ENCODE measurements around the gene IAH1. TPM values are rescaled to one million over a fixed set of nuclear protein-coding genes. Genes with fewer than 3 reads are reported as not detected.

Gene IAH1
- total RNA-seq, 4 donors from 2014 or later, result 50.3 to 83.7 (median 62.5) TPM

DNA sequence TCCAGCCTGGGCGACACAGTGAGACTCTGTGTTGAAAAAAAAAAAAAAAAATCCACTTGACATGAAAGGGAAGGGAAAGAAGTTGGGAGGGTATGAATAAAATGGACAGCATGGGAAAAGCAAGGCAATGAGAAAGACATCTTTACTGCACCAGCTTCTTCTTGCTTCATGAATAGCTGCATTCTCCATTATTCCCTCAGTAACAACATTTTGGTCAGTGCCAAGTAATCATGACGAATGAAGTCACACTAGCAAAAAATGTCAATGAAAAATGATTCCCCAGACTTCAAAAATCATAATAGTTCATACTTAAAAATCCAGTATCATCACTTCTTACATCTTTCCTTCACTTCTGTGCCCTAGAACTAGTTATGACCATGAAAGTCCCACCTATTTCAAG lies 50.9 kb downstream of the IAH1 start:
- no peak for DNase-seq
- Histone ChIP-seq H3K27ac (no peak overlapping the region), H3K36me3 (peaks cover 14 to 34% of the 10 kb centered on the region in 2 donors), H3K9me3 (no peaks in the 10 kb centered on the region), H3K27me3 (no peaks in the 10 kb centered on the region), H3K4me3 (replicated peaks in 1 of 3) (no peak overlapping the region), H3K4me1 (peaks cover 0 to 6% of the 10 kb centered on the region in 2 donors)
- 93 to 95% methylated on average over 2 of the region's 2 CpGs for WGBS, 2 donors
- TF ChIP-seq, protein P1, sequence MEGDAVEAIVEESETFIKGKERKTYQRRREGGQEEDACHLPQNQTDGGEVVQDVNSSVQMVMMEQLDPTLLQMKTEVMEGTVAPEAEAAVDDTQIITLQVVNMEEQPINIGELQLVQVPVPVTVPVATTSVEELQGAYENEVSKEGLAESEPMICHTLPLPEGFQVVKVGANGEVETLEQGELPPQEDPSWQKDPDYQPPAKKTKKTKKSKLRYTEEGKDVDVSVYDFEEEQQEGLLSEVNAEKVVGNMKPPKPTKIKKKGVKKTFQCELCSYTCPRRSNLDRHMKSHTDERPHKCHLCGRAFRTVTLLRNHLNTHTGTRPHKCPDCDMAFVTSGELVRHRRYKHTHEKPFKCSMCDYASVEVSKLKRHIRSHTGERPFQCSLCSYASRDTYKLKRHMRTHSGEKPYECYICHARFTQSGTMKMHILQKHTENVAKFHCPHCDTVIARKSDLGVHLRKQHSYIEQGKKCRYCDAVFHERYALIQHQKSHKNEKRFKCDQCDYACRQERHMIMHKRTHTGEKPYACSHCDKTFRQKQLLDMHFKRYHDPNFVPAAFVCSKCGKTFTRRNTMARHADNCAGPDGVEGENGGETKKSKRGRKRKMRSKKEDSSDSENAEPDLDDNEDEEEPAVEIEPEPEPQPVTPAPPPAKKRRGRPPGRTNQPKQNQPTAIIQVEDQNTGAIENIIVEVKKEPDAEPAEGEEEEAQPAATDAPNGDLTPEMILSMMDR (IDR thresholded peaks at IDR 0.05), result no peak
- no peak for TF ChIP-seq POLR2A (IDR thresholded peaks at IDR 0.05)
- intact Hi-C loops (cut with DNase I), result no loop called here

DNA sequence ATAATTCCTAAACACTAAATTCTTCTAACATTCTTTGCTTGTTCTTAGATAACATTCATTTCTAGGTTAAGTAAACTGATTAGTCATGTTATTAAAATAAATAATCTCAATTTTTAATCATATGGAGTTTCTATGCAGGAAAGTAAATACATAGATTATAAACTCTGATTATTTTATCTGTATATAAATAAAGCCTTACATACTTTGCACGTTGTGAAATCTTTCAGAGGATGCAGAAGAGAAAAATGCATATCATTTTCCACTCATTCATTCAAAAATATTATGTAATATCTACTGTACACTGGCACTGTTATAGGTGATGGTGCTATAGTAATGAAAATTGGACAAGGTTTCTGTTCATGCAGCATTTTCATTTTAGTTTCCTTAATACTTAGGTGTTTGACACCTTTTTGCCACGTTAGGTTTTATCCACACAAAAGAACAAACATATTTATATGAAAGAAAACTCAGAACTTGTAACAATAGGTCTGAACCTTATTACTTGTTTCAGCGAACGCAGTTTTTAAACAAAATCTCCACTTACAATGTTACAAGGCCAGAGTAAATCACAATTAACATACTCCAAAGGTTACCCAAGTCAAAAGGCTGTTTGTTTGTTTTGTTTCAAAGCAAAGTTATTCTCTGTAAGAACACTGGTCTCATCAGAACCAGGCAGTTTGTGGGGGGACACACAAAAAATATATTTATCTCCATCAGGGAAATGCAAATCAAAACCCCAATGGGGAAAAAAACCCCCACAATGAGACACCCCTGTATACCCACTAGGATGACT lies 53.8 kb downstream of the IAH1 start:
- 91 to 96% methylated on average over 4 of the region's 4 CpGs for WGBS, 2 donors
- no peak for TF ChIP-seq POLR2A (IDR thresholded peaks at IDR 0.05)
- TF ChIP-seq, protein P1 (IDR thresholded peaks at IDR 0.05), result no peak
- no peak for DNase-seq
- peaks cover 0 to 6% of the 10 kb centered on the region in 2 donors for H3K4me1 ChIP-seq
- no peaks in the 10 kb centered on the region for H3K9me3 ChIP-seq
- intact Hi-C loops (cut with DNase I), result no loop called here
- no peak overlapping the region for H3K27ac ChIP-seq
- no peaks in the 10 kb centered on the region for H3K27me3 ChIP-seq
- peaks cover 11 to 29% of the 10 kb centered on the region in 2 donors for H3K36me3 ChIP-seq
- H3K4me3 ChIP-seq (replicated peaks in 1 of 3), result no peak overlapping the region

DNA sequence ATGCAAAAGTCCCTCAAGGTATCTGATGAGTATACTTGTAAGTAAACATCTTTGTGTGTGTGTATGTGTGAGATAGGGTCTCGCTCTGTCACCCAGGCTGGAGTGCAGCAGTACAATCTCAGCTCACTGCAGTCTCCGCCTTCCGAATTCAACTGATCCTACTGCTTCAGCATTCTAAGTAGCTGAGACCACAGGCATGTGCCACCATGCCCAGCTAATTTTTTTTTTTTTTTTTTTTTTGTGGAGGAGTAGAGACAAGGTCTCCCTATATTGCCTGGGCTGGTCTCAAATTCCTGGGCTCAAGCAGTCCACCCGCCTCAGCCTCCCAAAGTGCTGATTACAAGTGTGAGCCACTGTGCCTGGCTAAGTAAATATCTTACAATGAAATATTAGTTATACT lies 58.1 kb downstream of the IAH1 start:
- H3K9me3 ChIP-seq, result no peaks in the 10 kb centered on the region
- H3K27me3 ChIP-seq, result no peaks in the 10 kb centered on the region
- 96 to 99% methylated on average over 4 of the region's 4 CpGs for WGBS, 2 donors
- intact Hi-C loops (cut with DNase I), result no loop called here
- DNase-seq, result no peak
- H3K4me1 ChIP-seq, result peaks cover 5 to 6% of the 10 kb centered on the region in 2 donors
- no peak overlapping the region for H3K4me3 ChIP-seq (replicated peaks in 1 of 3)
- H3K27ac ChIP-seq, result no peak overlapping the region
- TF ChIP-seq, protein P1 (IDR thresholded peaks at IDR 0.05), result no peak
- TF ChIP-seq POLR2A (IDR thresholded peaks at IDR 0.05), result no peak
- peaks cover 0 to 9% of the 10 kb centered on the region in 2 donors for H3K36me3 ChIP-seq

DNA sequence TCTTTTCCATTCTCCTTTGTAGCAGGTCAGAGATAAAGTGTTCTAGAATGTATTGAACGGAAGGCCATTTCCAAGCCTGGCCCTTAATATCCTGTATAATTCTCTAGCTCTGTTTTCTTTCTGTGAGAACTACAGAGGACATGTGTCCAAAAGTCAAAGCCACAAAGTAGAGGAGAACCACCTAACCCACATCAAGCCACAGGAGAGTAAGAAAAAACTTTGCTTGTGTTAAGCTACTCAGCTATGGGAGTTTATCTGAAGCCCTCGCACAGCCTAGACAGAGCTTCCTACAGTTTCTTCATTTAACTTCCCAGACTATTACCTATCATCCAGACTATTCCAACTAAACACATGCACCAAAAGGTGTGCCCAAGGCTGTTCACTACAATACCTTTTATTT lies 59.3 kb downstream of the IAH1 start:
- 95 to 97% methylated on average over 2 of the region's 2 CpGs for WGBS, 2 donors
- Histone ChIP-seq H3K4me1 (peaks cover 0 to 5% of the 10 kb centered on the region in 2 donors), H3K9me3 (no peaks in the 10 kb centered on the region), H3K27me3 (no peaks in the 10 kb centered on the region), H3K27ac (no peak overlapping the region), H3K36me3 (peaks cover 0 to 9% of the 10 kb centered on the region in 2 donors), H3K4me3 (replicated peaks in 1 of 3) (no peak overlapping the region)
- no peak for DNase-seq
- intact Hi-C loops (cut with DNase I), result no loop called here
- TF ChIP-seq, protein P1 (IDR thresholded peaks at IDR 0.05), result no peak
- no peak for TF ChIP-seq POLR2A (IDR thresholded peaks at IDR 0.05)

DNA sequence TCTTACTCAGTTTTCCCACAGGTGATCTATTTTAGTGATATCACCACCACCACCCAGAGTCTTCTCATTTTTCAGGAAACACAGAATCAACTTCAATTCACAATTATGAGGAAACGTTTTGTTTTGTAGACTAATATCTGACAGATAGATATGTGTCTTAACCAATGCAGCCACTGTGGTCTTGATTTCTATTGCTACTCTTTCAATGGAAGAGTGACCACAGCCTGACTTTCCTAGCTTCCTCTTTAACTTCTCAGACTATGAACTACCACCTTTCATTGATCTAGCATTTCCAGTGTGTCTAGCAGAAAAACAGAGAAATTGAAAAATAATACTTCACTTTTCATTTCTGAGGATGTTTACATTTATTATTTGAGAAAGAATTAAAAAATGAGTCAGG lies 60.8 kb downstream of the IAH1 start:
- Histone ChIP-seq H3K27me3 (no peaks in the 10 kb centered on the region), H3K9me3 (no peaks in the 10 kb centered on the region), H3K36me3 (peaks cover 0 to 9% of the 10 kb centered on the region in 2 donors), H3K27ac (no peak overlapping the region), H3K4me1 (peaks cover 0 to 5% of the 10 kb centered on the region in 2 donors), H3K4me3 (replicated peaks in 1 of 3) (no peak overlapping the region)
- TF ChIP-seq, protein P1 (IDR thresholded peaks at IDR 0.05), result no peak
- no peak for TF ChIP-seq POLR2A (IDR thresholded peaks at IDR 0.05)
- intact Hi-C loops (cut with DNase I), result no loop called here
- 68 to 82% methylated on average over 1 of the region's 1 CpG for WGBS, 2 donors
- DNase-seq, result no peak
